Mucosa of rectum (tissue), 2 donors: Measurements from ENCODE around the gene OGDH.
"Not testable (repeated sequence)": the region's sequence is repeated elsewhere in the genome, so short reads cannot be mapped to it uniquely, and the experiment has no call there.

ENCODE experiments used
- H3K27ac ChIP-seq, 2 donors: one replicate each; pipeline ENCODE4 v1.7.0; 2013; ENCODE audit warnings: inconsistent platforms in 2 of 2, low read depth in 2 of 2, low read length in 2 of 2
- H3K27me3 ChIP-seq, 2 donors: one replicate each; pipeline ENCODE4 v1.7.0; 2013; ENCODE audit warnings: low read length in 2 of 2; ENCODE audit not compliant: control insufficient read depth in 2 of 2, insufficient read depth in 2 of 2
- H3K36me3 ChIP-seq, 2 donors: one replicate each; pipeline ENCODE4 v1.7.0; 2013; ENCODE audit warnings: low read length in 2 of 2; ENCODE audit not compliant: control insufficient read depth in 2 of 2, insufficient read depth in 2 of 2
- H3K4me1 ChIP-seq, 2 donors: one replicate each; pipeline ENCODE4 v1.7.0; 2013; ENCODE audit warnings: low read length in 2 of 2, mild to moderate bottlenecking in 1 of 2; ENCODE audit not compliant: control insufficient read depth in 2 of 2, insufficient read depth in 2 of 2
- H3K4me3 ChIP-seq, 2 donors: one replicate each; pipeline ENCODE4 v1.7.0; 2013; ENCODE audit warnings: low read length in 2 of 2
- H3K9ac ChIP-seq, 2 donors: one replicate each; pipeline ENCODE4 v1.7.0; 2013; ENCODE audit warnings: low read length in 2 of 2, low read depth in 1 of 2, mild to moderate bottlenecking in 1 of 2
- H3K9me3 ChIP-seq, 2 donors: one replicate each; pipeline ENCODE4 v1.7.0; 2013; ENCODE audit warnings: low read length in 2 of 2; ENCODE audit not compliant: control insufficient read depth in 2 of 2
- donor health status: healthy.
- donor health status: Normal muscosa, but diverticular disease.

OGDH gene

DNA sequence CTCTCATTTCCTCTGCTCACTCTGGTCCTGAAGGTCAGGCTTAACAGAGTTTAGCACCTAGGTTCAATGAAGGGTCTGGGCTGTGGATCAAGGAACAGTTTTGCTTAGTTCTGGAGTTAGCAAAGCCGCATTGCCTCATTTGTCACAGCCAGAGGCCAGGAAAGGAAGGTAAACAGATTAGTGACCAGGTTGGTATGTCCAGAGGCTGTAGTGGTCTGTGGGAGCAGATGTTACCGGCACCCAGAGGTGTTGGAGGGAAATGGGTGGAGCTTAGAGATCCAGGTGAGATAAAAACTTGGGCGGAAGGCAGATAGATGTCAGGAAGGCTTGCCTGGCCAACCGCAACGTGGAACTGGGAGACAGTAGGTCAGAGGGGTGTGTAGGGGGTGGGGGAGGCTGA, 105.6 kb downstream of the OGDH start:
- Histone ChIP-seq H3K27ac (no peak overlapping the region), H3K4me1 (no peaks in the 10 kb centered on the region), H3K9ac (no peak overlapping the region), H3K27me3 (no peaks in the 10 kb centered on the region), H3K36me3 (peaks cover 19 to 25% of the 10 kb centered on the region in 2 donors), H3K9me3 (no peaks in the 10 kb centered on the region), H3K4me3 (no peak overlapping the region)

GRCh38 chr7:44713141-44713540, 106.7 kb downstream of the OGDH start:
- Histone ChIP-seq H3K9me3 (no peaks in the 10 kb centered on the region), H3K36me3 (peaks cover 8 to 14% of the 10 kb centered on the region in 2 donors), H3K27me3 (no peaks in the 10 kb centered on the region), H3K4me3 (no peak overlapping the region), H3K4me1 (no peaks in the 10 kb centered on the region), H3K9ac (no peak overlapping the region), H3K27ac (no peak overlapping the region)

GRCh38 chr7:44713680-44714335, 107.4 kb downstream of the OGDH start:
- no peak overlapping the region for H3K4me3 ChIP-seq
- no peaks in the 10 kb centered on the region for H3K27me3 ChIP-seq
- no peaks in the 10 kb centered on the region for H3K9me3 ChIP-seq
- no peak overlapping the region for H3K27ac ChIP-seq
- H3K9ac ChIP-seq = no peak overlapping the region
- no peaks in the 10 kb centered on the region for H3K4me1 ChIP-seq
- H3K36me3 ChIP-seq = peaks cover 5 to 7% of the 10 kb centered on the region in 2 donors

DNA sequence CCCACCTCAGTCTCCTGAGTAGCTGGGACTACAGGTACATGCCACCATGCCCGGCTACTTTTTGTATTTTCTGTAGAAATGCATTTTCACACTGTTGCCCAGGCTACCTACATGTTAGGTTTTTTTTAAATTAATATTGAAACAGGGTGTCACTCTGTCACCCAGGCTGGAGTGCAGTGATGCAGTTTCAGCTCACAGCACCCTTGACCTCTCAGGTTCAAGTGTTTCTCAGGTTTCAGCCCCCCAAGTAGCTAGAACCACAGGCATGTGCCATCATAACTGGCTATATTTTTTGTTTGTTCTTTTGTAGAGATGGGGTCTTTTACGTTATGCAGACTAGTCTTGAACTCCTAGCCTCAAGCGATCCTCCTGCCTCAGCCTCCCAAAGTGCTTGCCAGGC, 109.8 kb downstream of the OGDH start:
- H3K4me3 ChIP-seq = no peak overlapping the region

DNA sequence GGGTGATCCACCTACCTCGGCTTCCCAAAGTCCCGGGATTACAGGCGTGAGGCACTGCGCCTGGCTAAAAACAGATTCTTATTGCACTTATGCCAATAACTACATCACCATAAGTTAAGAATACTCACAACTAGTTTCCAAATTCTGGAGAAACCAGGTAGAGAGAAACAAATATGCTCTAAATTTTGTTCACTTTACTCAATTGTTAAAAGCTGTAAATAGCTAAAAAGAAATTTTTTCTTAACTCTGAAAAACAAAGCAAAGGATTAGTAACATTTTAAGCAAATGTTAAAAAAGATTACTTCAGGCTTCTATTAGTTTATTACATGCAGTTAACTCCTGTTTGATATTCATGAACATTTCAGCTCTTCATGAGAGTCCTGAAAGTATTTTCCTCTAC, 113.9 kb downstream of the OGDH start:
- Histone ChIP-seq H3K9ac (no peak overlapping the region), H3K27ac (no peak overlapping the region), H3K9me3 (no peaks in the 10 kb centered on the region), H3K4me1 (no peaks in the 10 kb centered on the region), H3K4me3 (no peak overlapping the region), H3K36me3 (no peaks in the 10 kb centered on the region), H3K27me3 (no peaks in the 10 kb centered on the region)

More for the DNA sequence above, 109.8 kb downstream of the OGDH start:
- no peaks in the 10 kb centered on the region for H3K27me3 ChIP-seq
- H3K36me3 ChIP-seq = no peaks in the 10 kb centered on the region
- H3K27ac ChIP-seq = no peak overlapping the region
- H3K9ac ChIP-seq = no peak overlapping the region
- H3K4me1 ChIP-seq = no peaks in the 10 kb centered on the region
- H3K9me3 ChIP-seq = no peaks in the 10 kb centered on the region

DNA sequence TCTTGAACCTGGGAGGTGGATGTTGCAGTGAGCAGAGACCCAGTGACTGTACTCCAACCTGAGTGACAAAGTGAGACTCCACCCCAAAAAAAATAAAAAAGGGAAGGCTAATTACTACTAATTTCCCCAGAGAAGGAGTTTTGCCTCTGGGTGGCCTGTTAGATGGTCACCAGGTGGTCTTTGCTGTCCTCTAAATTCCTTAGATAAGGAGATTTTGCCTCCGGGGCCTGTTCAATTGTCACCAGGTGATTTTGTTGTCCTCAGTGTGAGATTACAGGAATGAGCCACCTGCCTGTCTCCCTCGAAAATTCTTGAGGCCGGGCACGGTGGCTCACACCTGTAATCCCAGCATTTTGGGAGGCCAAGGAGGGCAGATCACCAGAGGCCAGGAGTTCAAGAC, 117.8 kb downstream of the OGDH start:
- Histone ChIP-seq H3K27ac (no peak overlapping the region), H3K4me3 (no peak overlapping the region), H3K9me3 (no peaks in the 10 kb centered on the region), H3K4me1 (no peaks in the 10 kb centered on the region), H3K27me3 (no peaks in the 10 kb centered on the region), H3K36me3 (no peaks in the 10 kb centered on the region), H3K9ac (no peak overlapping the region)

- H3K27me3 ChIP-seq, H3K4me3 ChIP-seq, H3K9me3 ChIP-seq, H3K36me3 ChIP-seq, H3K27ac ChIP-seq, H3K4me1 ChIP-seq, H3K9ac ChIP-seq: not testable (repeated sequence)
Observed at GRCh38 chr7:44726250-44726649, 119.8 kb downstream of the OGDH start.

GRCh38 chr7:44727158-44727936, 120.9 kb downstream of the OGDH start:
- no peaks in the 10 kb centered on the region for H3K27me3 ChIP-seq

DNA sequence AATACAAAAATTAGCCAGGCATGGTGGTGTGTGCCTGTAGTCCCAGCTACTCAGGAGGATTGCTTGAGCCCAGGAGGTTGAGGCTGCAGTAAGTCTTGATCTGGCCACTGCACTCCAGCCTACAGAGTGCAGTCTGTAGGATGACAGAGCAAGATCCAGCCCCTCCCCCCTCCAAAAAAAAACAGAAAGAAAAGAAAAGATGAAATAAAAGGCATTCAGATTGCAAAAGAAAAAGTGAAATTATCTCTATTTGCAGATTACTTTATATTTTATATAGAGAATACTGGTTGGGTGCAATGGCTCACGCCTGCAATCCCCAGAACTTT, 121.5 kb downstream of the OGDH start:
- Histone ChIP-seq H3K36me3 (no peaks in the 10 kb centered on the region), H3K27ac (no peak overlapping the region), H3K4me3 (no peak overlapping the region), H3K4me1 (no peaks in the 10 kb centered on the region), H3K9me3 (no peaks in the 10 kb centered on the region), H3K27me3 (no peaks in the 10 kb centered on the region), H3K9ac (no peak overlapping the region)

More at GRCh38 chr7:44727158-44727936, 120.9 kb downstream of the OGDH start:
- Histone ChIP-seq H3K27ac (no peak overlapping the region), H3K4me1 (no peaks in the 10 kb centered on the region), H3K9me3 (no peaks in the 10 kb centered on the region), H3K9ac (no peak overlapping the region), H3K4me3 (no peak overlapping the region), H3K36me3 (no peaks in the 10 kb centered on the region)

- H3K27me3 ChIP-seq = no peaks in the 10 kb centered on the region
- no peaks in the 10 kb centered on the region for H3K9me3 ChIP-seq
- no peaks in the 10 kb centered on the region for H3K4me1 ChIP-seq
- no peak overlapping the region for H3K9ac ChIP-seq
- no peak overlapping the region for H3K27ac ChIP-seq
- H3K36me3 ChIP-seq = no peaks in the 10 kb centered on the region
- no peak overlapping the region for H3K4me3 ChIP-seq
Observed at GRCh38 chr7:44729949-44730590, 123.6 kb downstream of the OGDH start.
